Eye (tissue), 1 donor: ENCODE data around the gene SCRN1.
"Not testable (repeated sequence)": the region's sequence is repeated elsewhere in the genome, so short reads cannot be mapped to it uniquely, and the experiment has no call there.

Source experiments
- DNase-seq: peaks from one replicate; pipeline ENCODE4 v3.0.0-alpha.2; 2015

SCRN1 gene

GRCh38 chr7:29924006-29924405, 65.6 kb downstream of the SCRN1 start:
- no peak for DNase-seq

GRCh38 chr7:29922921-29923700, 66.5 kb downstream of the SCRN1 start:
- DNase-seq = no peak

- peak; percentile 83 for DNase-seq
These were observed 68.1 kb downstream of the SCRN1 start for GRCh38 chr7:29921404-29922010.

- no peak for DNase-seq
These were observed 69.1 kb downstream of the SCRN1 start for GRCh38 chr7:29920491-29920890.

- DNase-seq = no peak
These were observed 69.8 kb downstream of the SCRN1 start for GRCh38 chr7:29919790-29920189.

- DNase-seq = no peak
These were observed 70.8 kb downstream of the SCRN1 start for GRCh38 chr7:29918850-29919249.

GRCh38 chr7:29917641-29918040, 72.0 kb downstream of the SCRN1 start:
- DNase-seq = no peak

- peak; percentile 12 for DNase-seq
These were observed 74.0 kb downstream of the SCRN1 start for GRCh38 chr7:29915481-29916215.

- DNase-seq = no peak
These were observed 75.4 kb downstream of the SCRN1 start for GRCh38 chr7:29914180-29914579.

- no peak for DNase-seq
These were observed 83.2 kb downstream of the SCRN1 start for GRCh38 chr7:29906200-29907022.

GRCh38 chr7:29900745-29901144, 88.9 kb downstream of the SCRN1 start:
- no peak for DNase-seq

GRCh38 chr7:29898301-29898700, 91.3 kb downstream of the SCRN1 start:
- no peak for DNase-seq

- DNase-seq = no peak
These were observed 92.8 kb downstream of the SCRN1 start for GRCh38 chr7:29896685-29897411.

GRCh38 chr7:29895559-29895958, 94.0 kb downstream of the SCRN1 start:
- DNase-seq = no peak

- DNase-seq = peak; percentile 43
These were observed 95.3 kb downstream of the SCRN1 start for GRCh38 chr7:29894256-29894655.

- peak; percentile 13 for DNase-seq
These were observed 96.1 kb downstream of the SCRN1 start for GRCh38 chr7:29893351-29893965.

- no peak for DNase-seq
These were observed 97.4 kb downstream of the SCRN1 start for GRCh38 chr7:29892231-29892630.

- DNase-seq = no peak
These were observed 97.8 kb downstream of the SCRN1 start for GRCh38 chr7:29891766-29892165.

GRCh38 chr7:29890786-29891185, 98.8 kb downstream of the SCRN1 start:
- DNase-seq = not testable (repeated sequence)

GRCh38 chr7:29890251-29890650, 99.3 kb downstream of the SCRN1 start:
- DNase-seq = no peak

- no peak for DNase-seq
These were observed 100.3 kb downstream of the SCRN1 start for GRCh38 chr7:29889288-29889687.

- DNase-seq = no peak
These were observed 101.6 kb downstream of the SCRN1 start for GRCh38 chr7:29888006-29888405.
